Neuronal stem cell (in vitro differentiated cells): Measurements from ENCODE around the gene RESP18.

Source experiments
- DNase-seq: peaks from one replicate; pipeline ENCODE4 v3.0.0-alpha.2; 2013; ENCODE audit warnings: low spot score
- H2AFZ ChIP-seq: one replicate; pipeline ENCODE4 v1.6.1; 2013; ENCODE audit warnings: mild to moderate bottlenecking, low read length, inconsistent platforms
- H2AK5ac ChIP-seq: 2 replicates; pipeline ENCODE4 v1.6.1; 2013; ENCODE audit warnings: low read depth, mild to moderate bottlenecking, inconsistent platforms, low read length, moderate library complexity, mixed read lengths
- H2BK120ac ChIP-seq: 2 replicates; pipeline ENCODE4 v1.6.1; 2013; ENCODE audit warnings: low read depth, mild to moderate bottlenecking, inconsistent platforms, low read length, moderate library complexity, mixed read lengths
- H2BK12ac ChIP-seq: one replicate; pipeline ENCODE4 v1.6.1; 2013; ENCODE audit warnings: low read length, inconsistent platforms
- H2BK15ac ChIP-seq: 2 replicates; pipeline ENCODE4 v1.6.1; 2013; ENCODE audit warnings: mild to moderate bottlenecking, low read length, inconsistent platforms, mixed read lengths
- H2BK5ac ChIP-seq: one replicate; pipeline ENCODE4 v1.6.1; 2013; ENCODE audit warnings: inconsistent platforms, mild to moderate bottlenecking, low read length, moderate library complexity
- H3K14ac ChIP-seq: one replicate; pipeline ENCODE4 v1.6.1; 2013; ENCODE audit warnings: low read length, inconsistent platforms
- H3K18ac ChIP-seq: 2 replicates; pipeline ENCODE4 v1.6.1; 2013; ENCODE audit warnings: low read length, inconsistent platforms
- H3K23ac ChIP-seq: 2 replicates; pipeline ENCODE4 v1.6.1; 2013; ENCODE audit warnings: low read depth, mild to moderate bottlenecking, mixed read lengths, low read length, inconsistent platforms; ENCODE audit not compliant: poor library complexity
- H3K27ac ChIP-seq: replicated peaks from 3 replicates; pipeline ENCODE4 v1.5.1; 2013; ENCODE audit warnings: low read length, inconsistent platforms
- H3K27me3 ChIP-seq, 3 experiments: 2 replicates each; pipeline ENCODE4 v1.6.1; 2013; ENCODE audit warnings: low read length in 3 of 3, mild to moderate bottlenecking in 2 of 3, inconsistent platforms in 1 of 3, low read depth in 1 of 3, mixed read lengths in 1 of 3, moderate library complexity in 1 of 3; ENCODE audit not compliant: control insufficient read depth in 3 of 3, insufficient read depth in 3 of 3
- H3K36me3 ChIP-seq, 2 donors: replicated peaks in 1 of 2; 2 replicates each; pipeline ENCODE4 v1.6.1; 2013; ENCODE audit warnings: low read length in 2 of 2; ENCODE audit not compliant: control insufficient read depth in 2 of 2, insufficient read depth in 2 of 2
- H3K4ac ChIP-seq: 2 replicates; pipeline ENCODE4 v1.6.1; 2013; ENCODE audit warnings: inconsistent platforms, mild to moderate bottlenecking, low read length, moderate library complexity
- H3K4me1 ChIP-seq, 2 donors: 1 replicate in 1 of 2; 2 replicates in 1 of 2; pipeline ENCODE4 v1.6.1; 2013; ENCODE audit warnings: low read length in 2 of 2, low read depth in 1 of 2; ENCODE audit not compliant: control insufficient read depth in 2 of 2, insufficient read depth in 1 of 2
- H3K4me2 ChIP-seq: one replicate; pipeline ENCODE4 v1.6.1; 2013; ENCODE audit warnings: mild to moderate bottlenecking, low read length, inconsistent platforms; ENCODE audit not compliant: insufficient read depth, poor library complexity, severe bottlenecking
- H3K4me3 ChIP-seq, 2 donors: 2 replicates each; pipeline ENCODE4 v1.5.1; 2013; ENCODE audit warnings: low read length in 2 of 2, mild to moderate bottlenecking in 2 of 2, inconsistent platforms in 1 of 2, moderate library complexity in 1 of 2
- H3K79me1 ChIP-seq: one replicate; pipeline ENCODE4 v1.6.1; 2013; ENCODE audit warnings: low read depth, mild to moderate bottlenecking, inconsistent platforms, low read length, moderate library complexity
- H3K9ac ChIP-seq: one replicate; pipeline ENCODE4 v1.6.1; 2013; ENCODE audit warnings: mild to moderate bottlenecking, low read depth, low read length, inconsistent platforms; ENCODE audit not compliant: poor library complexity
- H3K9me3 ChIP-seq, 2 donors: replicated peaks in 1 of 2; 2 replicates each; pipeline versions ENCODE3 to v1.6.1; 2013; ENCODE audit warnings: low read length in 2 of 2, mild to moderate bottlenecking in 2 of 2, inconsistent platforms in 1 of 2, low read depth in 1 of 2, mixed read lengths in 1 of 2, moderate library complexity in 1 of 2; ENCODE audit not compliant: control insufficient read depth in 2 of 2, insufficient read depth in 1 of 2
- H4K8ac ChIP-seq: one replicate; pipeline ENCODE4 v1.6.1; 2013; ENCODE audit warnings: low read depth, mild to moderate bottlenecking, inconsistent platforms, low read length, moderate library complexity
- H4K91ac ChIP-seq: one replicate; pipeline ENCODE4 v1.6.1; 2013; ENCODE audit warnings: low read length, low read depth, mild to moderate bottlenecking, inconsistent platforms; ENCODE audit not compliant: poor library complexity
- WGBS, 2 donors: extraction: QIAGEN DNeasy Blood & Tissue Kit; methylation state at CpG; one replicate each; pipeline ENCODE4 v1.1.7; 2013; ENCODE audit warnings: missing lambda C conversion rate in 2 of 2, mixed read lengths in 1 of 2; ENCODE audit not compliant: insufficient read length in 2 of 2, insufficient replicate concordance in 1 of 2; ENCODE audit errors: extremely low coverage in 2 of 2; 5-methylcytosine and 5-hydroxymethylcytosine counted together

The RESP18 gene

GRCh38 chr2:219294356-219295351 lies 37.9 kb downstream of the RESP18 start:
- H3K23ac ChIP-seq = peak overlapping the region; percentile 44
- H3K79me1 ChIP-seq = no peaks in the 10 kb centered on the region
- H3K14ac ChIP-seq = peak overlapping the region; percentile 87
- H2BK120ac ChIP-seq = no peak overlapping the region
- peak overlapping the region; percentile 98 for H2AFZ ChIP-seq
- no peak overlapping the region for H4K8ac ChIP-seq
- H2BK15ac ChIP-seq = peak overlapping the region; percentile 72
- H2BK5ac ChIP-seq = peak overlapping the region; percentile 62
- no CpG with 5 or more reads among the region's 67 CpGs for WGBS, 2 donors
- H3K4me3 ChIP-seq = peak overlapping the region; percentile 67 to 84
- H3K9ac ChIP-seq = peak overlapping the region; percentile 93
- no peak overlapping the region for H4K91ac ChIP-seq
- H3K27ac ChIP-seq = no peak overlapping the region
- peaks cover 0 to 2% of the 10 kb centered on the region in 2 donors for H3K9me3 ChIP-seq
- no peaks in the 10 kb centered on the region for H3K36me3 ChIP-seq
- peaks cover 0 to 25% (median 0%) of the 10 kb centered on the region in 3 experiments for H3K27me3 ChIP-seq
- peak; percentile 85 for DNase-seq
- H2BK12ac ChIP-seq = no peak overlapping the region
- H3K18ac ChIP-seq = peak overlapping the region; percentile 97
- no peak overlapping the region for H3K4ac ChIP-seq
- peak overlapping the region; percentile 75 for H3K4me2 ChIP-seq
- H3K4me1 ChIP-seq = peaks cover 10 to 11% of the 10 kb centered on the region in 2 donors
- H2AK5ac ChIP-seq = no peak overlapping the region

DNA sequence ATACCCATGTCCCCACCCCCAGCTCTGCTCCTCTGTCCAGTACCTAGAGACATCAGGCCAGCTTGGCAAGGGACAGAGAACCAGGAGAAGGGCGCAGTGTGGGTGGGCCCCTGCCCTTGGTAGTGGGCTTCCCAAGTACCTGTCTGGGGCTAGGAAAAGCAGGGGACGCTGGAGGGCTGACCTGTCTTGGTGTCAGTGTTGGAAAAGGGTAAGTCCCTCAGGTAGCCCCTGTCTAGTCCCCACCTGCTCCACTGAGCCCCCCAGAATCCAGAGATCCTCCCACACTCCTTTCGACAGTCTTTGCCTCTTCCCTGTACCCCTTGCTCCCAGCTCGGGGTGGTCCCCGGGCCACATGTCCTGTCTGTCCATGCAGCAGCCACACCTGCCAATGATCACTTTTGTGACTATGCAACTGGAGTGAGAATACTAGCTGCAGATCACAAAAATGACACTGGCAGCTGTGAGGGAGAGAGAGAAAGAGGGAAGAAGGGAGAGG lies 38.8 kb downstream of the RESP18 start:
- Histone ChIP-seq H4K91ac (no peak overlapping the region), H3K27ac (no peak overlapping the region), H3K79me1 (no peaks in the 10 kb centered on the region), H3K23ac (no peak overlapping the region), H2BK5ac (no peak overlapping the region), H2BK15ac (no peak overlapping the region), H3K14ac (no peak overlapping the region), H2BK12ac (no peak overlapping the region), H3K9ac (no peak overlapping the region), H3K4ac (no peak overlapping the region), H3K9me3 (peaks cover 0 to 2% of the 10 kb centered on the region in 2 donors), H3K36me3 (no peaks in the 10 kb centered on the region), H3K27me3 (peaks cover 0 to 17% (median 0%) of the 10 kb centered on the region in 3 experiments), H3K4me1 (peaks cover 2 to 5% of the 10 kb centered on the region in 2 donors), H3K4me3 (no peak overlapping the region), H3K18ac (no peak overlapping the region), H4K8ac (no peak overlapping the region), H3K4me2 (no peak overlapping the region), H2BK120ac (no peak overlapping the region), H2AFZ (peak overlapping the region; percentile 98), H2AK5ac (no peak overlapping the region)
- DNase-seq = no peak
- no CpG with 5 or more reads among the region's 5 CpGs for WGBS, 2 donors

DNA sequence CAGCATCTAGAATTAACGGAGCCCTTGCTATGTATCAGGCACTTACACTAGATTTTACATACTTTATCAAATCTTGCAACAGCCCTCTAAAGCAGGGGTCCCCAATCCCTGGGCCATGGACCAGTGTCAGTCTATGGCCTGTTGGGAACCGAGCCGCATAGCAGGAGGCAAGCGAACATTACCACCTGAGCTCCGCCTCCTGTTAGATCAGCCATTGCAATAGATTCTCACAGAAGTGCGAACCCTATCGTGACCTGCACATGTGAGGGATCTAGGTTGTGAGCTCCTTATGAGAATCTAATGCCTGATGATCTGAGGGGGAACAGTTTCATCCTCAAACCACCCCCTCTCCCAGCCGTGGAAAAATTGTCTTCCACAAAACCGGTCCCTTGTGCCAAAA lies 39.9 kb downstream of the RESP18 start:
- Histone ChIP-seq H3K79me1 (no peaks in the 10 kb centered on the region), H2BK12ac (no peak overlapping the region), H3K4ac (no peak overlapping the region), H3K4me2 (no peak overlapping the region), H2BK15ac (no peak overlapping the region), H3K36me3 (no peaks in the 10 kb centered on the region), H4K8ac (no peak overlapping the region), H3K27ac (no peak overlapping the region), H3K27me3 (peaks cover 0 to 13% (median 0%) of the 10 kb centered on the region in 3 experiments), H2AK5ac (no peak overlapping the region), H3K4me1 (peaks cover 2 to 5% of the 10 kb centered on the region in 2 donors), H2BK5ac (no peak overlapping the region), H3K14ac (no peak overlapping the region), H2BK120ac (no peak overlapping the region), H3K23ac (no peak overlapping the region), H2AFZ (no peak overlapping the region), H3K9ac (no peak overlapping the region), H3K4me3 (no peak overlapping the region), H4K91ac (no peak overlapping the region), H3K18ac (no peak overlapping the region), H3K9me3 (peaks cover 0 to 2% of the 10 kb centered on the region in 2 donors)
- DNase-seq = no peak
- WGBS, 2 donors = no CpG with 5 or more reads among the region's 9 CpGs

DNA sequence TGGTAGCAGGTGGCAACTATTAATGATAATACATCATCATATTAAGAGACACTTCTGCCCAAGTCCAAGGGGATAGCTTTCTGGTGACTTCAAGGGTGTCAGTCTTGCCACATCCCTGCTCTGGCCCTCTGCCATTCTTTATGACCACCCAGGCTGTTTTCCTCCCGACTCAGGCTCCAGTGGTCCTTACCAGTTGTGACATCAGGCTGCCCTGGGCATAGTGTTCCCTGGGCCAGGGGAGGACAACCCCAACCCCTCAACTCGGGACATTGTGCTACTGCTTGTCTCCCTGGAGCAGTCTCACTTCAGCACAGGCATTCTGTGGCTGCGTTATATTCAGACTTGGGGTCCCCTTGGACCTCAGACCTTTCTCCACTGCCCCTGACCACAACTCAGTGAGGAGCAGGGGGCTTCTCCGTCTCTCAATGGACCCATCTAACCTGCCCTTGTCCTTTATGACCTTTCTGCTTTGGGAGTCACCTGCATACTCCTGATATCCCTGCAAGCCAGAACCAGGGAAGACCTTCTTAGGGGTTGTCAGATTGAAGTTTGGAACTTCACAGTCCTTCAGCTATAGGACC lies 40.5 kb downstream of the RESP18 start:
- WGBS, 2 donors = no CpG with 5 or more reads among the region's 4 CpGs
- Histone ChIP-seq H3K4me3 (no peak overlapping the region), H3K4me2 (no peak overlapping the region), H3K4ac (no peak overlapping the region), H4K8ac (no peak overlapping the region), H3K14ac (no peak overlapping the region), H3K23ac (no peak overlapping the region), H3K9me3 (peaks cover 0 to 2% of the 10 kb centered on the region in 2 donors), H3K18ac (no peak overlapping the region), H2BK15ac (no peak overlapping the region), H3K36me3 (no peaks in the 10 kb centered on the region), H2BK12ac (no peak overlapping the region), H4K91ac (no peak overlapping the region), H2BK5ac (no peak overlapping the region), H3K27ac (no peak overlapping the region), H3K4me1 (peaks cover 2 to 5% of the 10 kb centered on the region in 2 donors), H2AFZ (no peak overlapping the region), H2AK5ac (no peak overlapping the region), H3K27me3 (peaks cover 0 to 10% (median 0%) of the 10 kb centered on the region in 3 experiments), H3K9ac (no peak overlapping the region), H2BK120ac (no peak overlapping the region), H3K79me1 (no peaks in the 10 kb centered on the region)
- no peak for DNase-seq
